Measurements from ENCODE around the gene ATXN1.

Gene ATXN1

DNA sequence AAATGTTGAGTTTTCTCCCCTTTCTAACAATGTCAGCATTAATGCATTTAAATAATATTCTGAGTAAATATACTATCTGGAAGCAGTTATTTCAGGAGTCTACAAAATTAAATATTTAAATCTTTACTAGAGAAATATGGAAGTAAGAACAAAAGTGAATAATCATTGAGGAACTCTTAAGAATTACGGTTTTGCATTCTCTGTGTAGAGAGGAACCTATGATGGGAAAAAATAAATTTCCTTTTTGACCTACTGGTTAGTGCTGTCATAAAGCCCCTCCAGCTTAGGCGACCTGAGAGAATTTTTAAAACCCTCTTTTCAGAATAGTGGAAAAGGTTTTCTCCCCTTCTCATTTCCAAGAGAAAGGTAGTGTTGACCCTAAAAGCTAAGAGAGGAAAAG, 64.8 kb downstream of the ATXN1 start:
- DNase-seq, result no peak

- peak; percentile 62 for DNase-seq
Observed at GRCh38 chr6:16694781-16695578, 66.3 kb downstream of the ATXN1 start.

DNA sequence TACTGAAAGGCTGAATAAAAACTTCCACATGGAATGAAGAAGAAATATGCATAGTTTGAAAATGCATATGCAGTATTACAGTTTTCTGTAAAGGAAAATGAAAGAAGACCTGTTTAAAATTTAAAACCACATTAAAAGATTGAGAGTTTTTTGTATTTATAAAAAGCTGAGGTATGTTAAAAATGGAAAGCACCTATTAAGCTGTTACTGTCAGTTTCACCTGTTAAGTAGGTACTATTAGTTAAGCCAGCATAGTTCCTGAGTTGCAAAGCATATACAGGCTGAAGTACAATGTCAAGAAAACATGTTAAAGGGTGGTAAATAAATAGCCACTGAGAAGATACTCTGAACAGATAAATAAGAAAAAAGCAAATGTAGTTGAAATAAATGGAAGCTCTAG, 69.9 kb downstream of the ATXN1 start:
- DNase-seq, result peak; percentile 43

GRCh38 chr6:16690608-16691142, 70.6 kb downstream of the ATXN1 start:
- DNase-seq, result no peak

GRCh38 chr6:16689788-16690607, 71.3 kb downstream of the ATXN1 start:
- DNase-seq, result no peak

DNA sequence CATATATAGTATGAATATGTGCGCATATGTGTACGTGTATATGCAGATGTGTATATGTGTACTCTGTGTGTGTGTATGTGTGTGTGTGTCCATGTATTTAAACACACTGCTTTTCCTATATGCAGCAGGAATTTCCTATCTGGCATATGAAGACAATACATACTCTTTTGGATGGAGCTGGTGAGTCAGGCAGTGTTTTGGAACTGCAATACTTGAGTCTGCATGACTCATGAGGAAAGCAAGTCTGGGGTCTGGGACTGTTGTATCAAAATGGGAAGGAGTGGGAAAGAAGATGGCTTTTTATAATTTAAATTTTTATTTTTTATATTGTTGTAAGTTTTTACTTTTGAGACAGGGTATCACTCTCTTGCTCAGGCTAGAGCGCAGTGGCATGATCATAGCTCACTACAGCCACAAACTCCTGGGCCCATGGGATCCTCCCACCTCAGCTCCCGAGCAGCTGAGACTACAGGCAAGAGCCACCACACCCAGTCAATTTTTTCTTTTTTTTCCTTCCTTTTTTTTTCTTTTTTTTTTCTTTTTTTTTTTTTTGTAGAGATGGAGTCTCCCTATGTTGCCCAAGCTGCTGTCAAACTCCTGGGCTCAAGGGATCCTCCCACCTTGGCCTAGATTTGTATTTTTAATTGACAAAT, 72.2 kb downstream of the ATXN1 start:
- no peak for DNase-seq

DNA sequence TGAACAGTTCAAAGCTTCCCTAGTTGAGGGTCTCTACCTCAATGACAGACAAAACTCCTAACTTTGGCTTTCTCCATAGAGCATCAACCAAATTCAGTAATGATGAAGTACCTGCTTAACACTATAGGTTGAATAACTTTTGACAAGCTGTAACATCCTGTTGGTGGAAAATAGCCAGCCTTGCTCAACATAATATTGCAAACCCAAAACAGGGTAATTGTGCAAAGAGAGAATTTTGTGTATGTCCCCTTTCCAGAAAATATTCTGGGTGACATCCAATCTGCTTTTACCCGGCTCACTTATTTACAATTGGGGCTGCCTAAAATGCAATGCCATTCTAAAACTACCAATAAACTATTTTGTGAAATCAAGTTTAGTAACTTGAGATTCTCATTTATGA, 72.8 kb downstream of the ATXN1 start:
- no peak for DNase-seq

DNA sequence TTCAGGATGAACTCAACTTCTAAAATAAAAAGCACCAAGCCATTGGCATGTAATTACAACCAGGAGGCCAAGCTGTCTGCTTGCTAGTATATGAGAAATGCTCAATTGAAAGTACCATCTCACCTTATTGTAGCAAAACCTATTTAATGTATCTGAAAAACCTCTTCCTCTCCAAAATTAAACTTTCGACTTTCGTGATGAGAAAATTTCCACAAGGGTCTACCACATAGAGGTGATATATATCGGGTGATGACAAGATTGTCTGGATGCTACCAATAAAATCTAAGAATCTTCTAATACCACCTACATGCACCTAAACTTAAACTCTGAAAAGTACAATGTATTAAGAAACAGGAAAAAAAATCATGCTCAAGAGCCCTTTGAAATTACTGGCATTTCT, 74.2 kb downstream of the ATXN1 start:
- no peak for DNase-seq

- DNase-seq, result peak; percentile 70
Observed at GRCh38 chr6:16684896-16685554, 76.2 kb downstream of the ATXN1 start.

DNA sequence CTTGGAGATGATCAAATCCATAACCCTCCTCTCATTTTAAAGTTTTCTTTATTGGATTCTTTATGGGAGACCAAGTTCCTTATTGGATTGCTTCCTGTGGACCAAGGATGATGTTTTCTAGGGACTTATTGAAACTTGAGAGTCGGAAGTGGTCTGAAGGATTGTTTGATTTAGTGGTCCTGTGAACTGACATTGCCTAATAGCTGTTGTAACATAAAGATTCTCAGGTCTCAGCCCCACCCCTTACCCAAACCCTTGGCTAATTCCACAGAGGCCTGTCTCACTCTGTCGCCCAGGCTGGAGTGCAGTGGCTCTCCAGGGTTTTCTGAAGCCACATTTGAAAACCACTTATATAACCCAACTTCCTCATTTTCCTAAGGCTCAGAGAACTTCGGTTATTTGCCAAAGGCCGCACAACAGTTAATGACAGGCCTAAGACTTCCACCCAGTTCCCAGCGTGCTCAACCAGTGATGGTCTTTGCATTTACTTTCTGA, 77.0 kb downstream of the ATXN1 start:
- DNase-seq, result no peak

DNA sequence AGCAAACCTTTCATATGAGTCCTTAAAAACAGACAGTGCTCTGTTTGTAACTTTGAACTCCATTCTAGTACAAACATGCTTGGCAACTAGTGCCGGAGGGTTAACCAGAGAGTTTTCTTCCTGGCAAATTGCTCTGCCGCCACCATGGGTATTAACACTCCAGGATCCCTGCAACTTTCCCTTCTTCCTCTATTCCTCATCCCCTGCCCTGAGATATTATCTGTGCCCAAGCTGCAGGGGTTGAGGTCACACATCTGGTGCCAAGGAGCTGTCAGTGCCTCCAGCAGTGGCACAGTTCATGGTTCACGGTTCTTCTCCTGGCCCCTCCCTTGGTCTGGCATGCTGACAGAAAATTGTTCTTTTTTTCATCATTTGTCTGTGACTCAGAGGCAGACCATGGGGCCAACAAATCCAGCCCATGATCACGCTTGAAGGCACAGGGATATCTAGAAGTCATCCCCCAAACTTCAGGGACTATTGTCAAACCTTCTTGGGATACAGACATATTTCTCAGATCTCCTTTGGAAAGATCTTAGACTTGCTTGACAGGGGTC, 77.5 kb downstream of the ATXN1 start:
- no peak for DNase-seq

DNA sequence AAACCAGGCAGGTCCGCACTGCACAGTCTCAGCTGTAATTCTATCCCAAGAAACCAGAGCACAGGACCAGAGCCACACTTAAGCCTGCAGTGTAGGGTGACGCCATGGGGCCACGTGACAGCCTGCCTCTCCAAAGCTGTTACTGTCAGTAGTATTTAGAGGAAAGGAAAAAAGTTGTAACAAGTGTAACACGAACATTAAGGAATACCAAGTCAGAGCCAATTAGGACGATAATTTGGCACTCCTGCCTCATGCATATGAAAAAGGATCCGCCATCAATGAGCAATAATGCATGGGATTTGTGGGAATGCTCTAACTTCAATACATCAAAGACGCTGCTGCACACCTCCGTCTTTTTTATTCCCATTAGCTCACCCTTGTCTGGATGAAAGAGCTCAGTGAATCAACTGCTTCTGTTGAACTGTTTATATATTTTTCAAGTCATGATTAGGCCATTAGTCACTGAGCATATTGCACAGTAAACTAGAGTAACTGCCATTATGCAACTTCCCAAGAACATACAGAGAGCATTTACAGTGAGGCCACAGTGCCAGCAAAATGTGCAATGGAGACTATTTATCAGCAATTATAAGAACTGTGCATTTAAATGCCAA, 79.9 kb downstream of the ATXN1 start:
- DNase-seq, result no peak

DNA sequence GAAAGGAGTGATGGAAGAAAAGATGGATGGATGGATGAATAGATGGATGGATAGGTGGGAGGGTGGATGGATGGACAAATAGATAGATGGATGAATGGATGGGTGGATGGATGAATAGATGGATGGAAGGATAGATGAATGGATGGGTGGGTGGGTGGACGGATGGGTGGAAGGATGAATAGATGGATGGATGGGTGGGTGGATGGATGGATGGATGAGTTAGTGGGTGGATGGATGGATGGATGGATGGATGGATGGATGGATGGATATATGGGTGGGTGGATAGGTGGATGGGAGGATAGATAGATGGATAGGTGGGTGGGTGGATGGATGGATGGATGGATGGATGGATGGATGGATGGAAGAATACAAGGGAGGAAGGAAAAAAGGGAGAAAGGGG, 82.2 kb downstream of the ATXN1 start:
- no peak for DNase-seq

GRCh38 chr6:16677458-16677857, 83.8 kb downstream of the ATXN1 start:
- no peak for DNase-seq

DNA sequence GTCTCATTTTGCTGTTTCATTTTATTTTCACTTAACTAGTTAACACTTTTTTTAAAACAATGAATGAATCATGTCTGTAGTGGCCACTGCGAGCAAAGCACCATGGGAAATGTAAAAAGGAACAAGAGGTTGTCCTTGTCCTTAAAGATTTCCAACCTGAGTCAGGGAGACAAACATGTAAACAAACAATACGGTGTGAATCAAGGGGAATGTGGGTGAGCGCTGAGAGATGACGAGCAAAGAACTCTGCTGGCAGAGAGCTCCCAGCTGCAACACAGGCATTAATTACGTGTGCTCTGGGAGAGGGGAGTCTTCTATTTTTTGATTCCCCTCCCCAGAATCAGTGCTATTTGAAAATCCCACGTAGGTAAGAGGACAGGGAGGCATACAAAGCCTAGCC, 84.3 kb downstream of the ATXN1 start:
- no peak for DNase-seq

DNA sequence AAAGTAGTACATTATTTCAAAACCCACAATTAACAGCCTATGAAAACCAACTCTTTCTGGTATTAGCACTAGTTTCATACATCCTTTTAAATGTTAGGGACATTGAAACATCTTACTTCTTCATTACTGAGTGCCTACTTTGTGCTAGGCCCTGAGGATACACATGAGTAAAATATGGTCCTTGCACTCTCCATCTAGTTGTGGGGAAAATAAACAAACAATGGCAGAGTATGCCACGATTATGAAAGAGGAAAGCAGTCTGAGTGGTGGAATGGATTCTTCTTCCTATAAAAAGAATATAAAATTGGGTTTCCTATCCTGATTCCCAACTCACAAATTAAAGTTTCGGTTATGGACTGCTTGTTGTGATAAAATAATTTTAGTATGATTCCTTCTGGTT, 84.9 kb downstream of the ATXN1 start:
- DNase-seq, result no peak

DNA sequence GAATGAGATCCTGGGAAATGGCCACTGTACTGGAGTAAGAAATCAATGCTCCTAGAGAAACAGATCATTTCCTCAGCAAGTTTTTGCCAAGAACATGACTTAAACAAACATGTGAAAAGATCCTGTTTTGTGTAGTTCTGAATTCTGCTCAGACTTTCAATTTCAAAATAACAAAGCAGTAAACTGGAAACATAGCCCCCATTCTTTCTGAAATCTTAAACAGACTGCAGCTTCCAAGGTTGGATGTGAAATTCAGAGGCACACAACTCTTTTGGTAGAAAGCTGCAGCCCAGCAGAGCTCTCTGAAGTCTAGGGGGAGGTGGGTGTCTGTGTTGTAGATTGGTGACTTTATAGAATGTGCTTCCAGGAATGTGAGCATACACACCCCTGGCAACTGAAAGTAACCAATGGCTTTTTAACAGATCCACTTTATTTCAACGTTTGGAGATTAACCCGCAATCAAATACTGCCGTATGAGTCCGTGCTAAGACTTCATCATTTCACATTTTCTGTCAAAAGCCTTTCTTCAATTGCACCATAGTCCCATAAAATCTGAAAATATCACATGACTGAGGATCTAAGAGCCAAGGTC, 86.4 kb downstream of the ATXN1 start:
- no peak for DNase-seq

DNA sequence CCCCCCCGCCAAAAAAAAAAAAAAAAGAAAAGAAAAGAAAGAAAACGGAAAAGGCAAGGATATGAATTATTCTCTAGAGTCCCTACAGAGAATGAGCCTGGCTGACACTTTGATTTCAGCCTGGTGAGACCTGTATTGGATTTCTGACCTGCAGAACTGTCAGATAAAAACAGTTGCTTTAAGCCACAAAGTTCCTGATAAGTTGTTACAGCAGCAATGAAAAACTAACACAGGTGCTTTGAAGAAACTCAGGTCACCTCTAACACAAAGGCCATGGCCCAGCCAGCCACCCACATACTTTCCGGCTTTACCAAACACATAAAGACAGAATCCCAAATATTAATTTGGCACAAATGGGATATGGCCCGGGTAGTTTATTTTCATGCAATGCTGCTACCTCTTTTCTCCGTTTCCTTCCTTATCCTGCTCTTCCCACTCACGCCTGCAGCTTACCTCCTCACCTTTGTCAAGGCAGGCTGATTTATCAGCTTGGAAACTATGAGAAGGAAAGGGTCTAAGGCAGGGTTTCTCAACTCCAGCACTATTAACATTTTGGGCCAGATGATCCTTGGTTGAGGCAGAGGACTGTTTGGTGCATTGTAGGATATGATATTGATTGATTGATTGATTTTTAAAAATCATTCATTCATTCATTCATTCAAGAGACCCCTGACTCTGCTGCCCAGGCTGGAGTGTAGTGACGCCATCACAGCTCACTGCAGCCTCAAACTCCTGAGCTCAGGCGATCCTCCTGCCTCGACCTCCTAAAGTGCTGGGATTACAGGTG, 88.1 kb downstream of the ATXN1 start:
- no peak for DNase-seq

DNA sequence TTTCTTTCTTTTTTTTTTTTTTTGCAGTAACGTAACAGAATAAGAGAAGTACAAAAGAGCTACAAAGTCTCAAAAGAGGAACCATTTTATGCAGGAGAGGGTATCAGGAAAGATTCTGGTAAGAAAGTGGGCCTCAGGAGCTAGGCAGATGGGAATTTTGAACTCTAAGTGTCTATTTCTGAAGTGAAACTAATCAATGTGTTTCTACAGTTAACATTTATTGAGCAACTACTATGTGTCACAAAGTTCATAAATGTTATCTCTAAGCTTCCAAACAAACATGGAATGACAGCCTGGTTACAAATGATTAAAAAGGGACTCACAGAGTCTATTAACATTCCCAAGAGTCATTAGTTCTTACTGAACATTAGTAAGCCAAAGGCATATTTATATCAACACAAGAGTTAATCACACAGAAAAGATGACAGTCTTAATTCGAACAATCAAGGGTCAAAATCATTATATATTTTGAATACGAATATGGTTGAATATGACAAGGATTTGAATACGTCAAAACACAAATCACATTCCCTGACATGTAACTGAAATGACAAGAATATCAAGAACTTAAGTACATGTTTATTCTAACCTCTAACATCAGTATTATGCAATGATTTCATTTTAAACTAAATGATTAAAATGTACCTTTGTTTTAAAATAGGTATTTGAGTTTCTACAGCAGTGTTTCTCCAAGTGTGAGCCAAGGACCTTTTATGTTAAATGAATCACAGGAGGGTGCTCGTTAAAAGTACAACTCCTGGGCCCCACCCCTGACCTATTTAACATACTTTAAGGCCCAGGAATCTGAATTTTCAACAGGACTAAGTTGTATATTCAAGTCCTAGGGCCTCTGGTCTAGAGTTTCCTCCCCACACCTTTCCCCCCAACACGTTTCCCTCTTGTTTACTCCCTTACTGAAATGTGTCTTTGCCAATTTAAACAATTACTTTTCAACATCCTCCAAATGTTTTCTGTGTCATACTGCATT, 89.7 kb downstream of the ATXN1 start:
- DNase-seq, result no peak

Measured in CD4-positive, alpha-beta T cell treated with Interleukin-21 for 1 hour (primary cell).